WTC11 (cell line): Measurements from ENCODE around the gene EFNB3. TPM values are rescaled to one million over a fixed set of nuclear protein-coding genes. Genes with fewer than 3 reads are reported as not detected.

Experiments
- ATF1 ChIP-seq: sonication (generic); formaldehyde crosslinking; IDR thresholded peaks from 2 replicates; pipeline ENCODE4 v1.8.1; 2023; ENCODE audit warnings: mild to moderate bottlenecking, moderate library complexity, missing genetic modification reagents
- ATF2 ChIP-seq: sonication (generic); formaldehyde crosslinking; IDR thresholded peaks from 2 replicates; pipeline ENCODE4 v1.8.1; 2022; ENCODE audit warnings: low read depth, missing genetic modification reagents, borderline replicate concordance
- ATF3 ChIP-seq: sonication (generic); formaldehyde crosslinking; conservative IDR thresholded peaks from 2 replicates; pipeline ENCODE4 v1.8.1; 2022; ENCODE audit warnings: mild to moderate bottlenecking, missing genetic modification reagents
- CREM ChIP-seq: sonication (generic); formaldehyde crosslinking; IDR thresholded peaks from 2 replicates; pipeline ENCODE4 v1.8.1; 2022; ENCODE audit warnings: mild to moderate bottlenecking, missing genetic modification reagents, moderate library complexity
- E2F1 ChIP-seq: sonication (generic); formaldehyde crosslinking; IDR thresholded peaks from 2 replicates; pipeline ENCODE4 v1.8.0; 2022; ENCODE audit warnings: mild to moderate bottlenecking, missing genetic modification reagents
- E2F4 ChIP-seq: sonication (generic); formaldehyde crosslinking; IDR thresholded peaks from 2 replicates; pipeline ENCODE4 v1.8.1; 2022; ENCODE audit warnings: low read depth, mild to moderate bottlenecking, moderate library complexity, missing genetic modification reagents, borderline replicate concordance
- E2F5 ChIP-seq: sonication (generic); formaldehyde crosslinking; IDR thresholded peaks from 2 replicates; pipeline ENCODE4 v1.8.1; 2022; ENCODE audit warnings: mild to moderate bottlenecking, moderate library complexity, missing genetic modification reagents
- ESRRA ChIP-seq: sonication (generic); formaldehyde crosslinking; IDR thresholded peaks from 2 replicates; pipeline ENCODE4 v1.8.1; 2022; ENCODE audit warnings: mild to moderate bottlenecking, missing genetic modification reagents, borderline replicate concordance
- ETV6 ChIP-seq: sonication (generic); formaldehyde crosslinking; IDR thresholded peaks from 2 replicates; pipeline ENCODE4 v1.8.1; 2022; ENCODE audit warnings: mild to moderate bottlenecking, missing genetic modification reagents
- FOXJ3 ChIP-seq: sonication (generic); formaldehyde crosslinking; IDR thresholded peaks from 2 replicates; pipeline ENCODE4 v1.9.0; 2021; ENCODE audit warnings: missing genetic modification reagents, mild to moderate bottlenecking, borderline replicate concordance
- GABPB1 ChIP-seq: sonication (generic); formaldehyde crosslinking; IDR thresholded peaks from 2 replicates; pipeline ENCODE4 v1.8.1; 2023; ENCODE audit warnings: mild to moderate bottlenecking, missing genetic modification reagents
- IRF2 ChIP-seq: sonication (generic); formaldehyde crosslinking; IDR thresholded peaks from 2 replicates; pipeline ENCODE4 v1.8.0; 2022; ENCODE audit warnings: low read depth, missing genetic modification reagents, borderline replicate concordance
- JUN ChIP-seq: sonication (generic); formaldehyde crosslinking; IDR thresholded peaks from 2 replicates; pipeline ENCODE4 v1.8.0; 2023; ENCODE audit warnings: mild to moderate bottlenecking, missing genetic modification reagents
- NR3C1 ChIP-seq: sonication (generic); formaldehyde crosslinking; conservative IDR thresholded peaks from 2 replicates; pipeline ENCODE4 v1.8.1; 2023; ENCODE audit warnings: low read depth, mild to moderate bottlenecking, missing genetic modification reagents
- PRDM15 ChIP-seq: sonication (generic); formaldehyde crosslinking; IDR thresholded peaks from 2 replicates; pipeline ENCODE4 v1.8.0; 2022; ENCODE audit warnings: missing genetic modification reagents
- PRRX2 ChIP-seq: fragments of 250-450 bp; sonication (Bioruptor Pico); IDR thresholded peaks from 2 replicates; pipeline ENCODE4 v1.8.0; 2021; ENCODE audit warnings: mild to moderate bottlenecking
- RELA ChIP-seq: sonication (generic); formaldehyde crosslinking; IDR thresholded peaks from 2 replicates; pipeline ENCODE4 v1.8.1; 2022; ENCODE audit warnings: missing genetic modification reagents, mild to moderate bottlenecking, borderline replicate concordance
- TEAD1 ChIP-seq: sonication (generic); formaldehyde crosslinking; IDR thresholded peaks from 2 replicates; pipeline ENCODE4 v1.8.0; 2022; ENCODE audit warnings: mild to moderate bottlenecking, missing genetic modification reagents
- TEAD4 ChIP-seq: sonication (generic); formaldehyde crosslinking; IDR thresholded peaks from 2 replicates; pipeline ENCODE4 v1.8.0; 2022; ENCODE audit warnings: mild to moderate bottlenecking, missing genetic modification reagents
- ZBTB21 ChIP-seq: sonication (generic); formaldehyde crosslinking; IDR thresholded peaks from 2 replicates; pipeline ENCODE4 v1.8.1; 2023; ENCODE audit warnings: mild to moderate bottlenecking, missing genetic modification reagents, borderline replicate concordance
- ZBTB43 ChIP-seq: sonication (generic); formaldehyde crosslinking; IDR thresholded peaks from 2 replicates; pipeline ENCODE4 v1.8.1; 2023; ENCODE audit warnings: mild to moderate bottlenecking, missing genetic modification reagents
- ZNF263 ChIP-seq: sonication (generic); formaldehyde crosslinking; IDR thresholded peaks from 2 replicates; pipeline ENCODE4 v1.8.1; 2022; ENCODE audit warnings: low read depth, mild to moderate bottlenecking, moderate library complexity, missing genetic modification reagents
- ZNF416 ChIP-seq: fragments of 250-450 bp; sonication (Bioruptor Pico); IDR thresholded peaks from 2 replicates; pipeline ENCODE4 v1.9.0; 2021; ENCODE audit warnings: mild to moderate bottlenecking, inconsistent platforms
- ZNF425 ChIP-seq: fragments of 250-450 bp; sonication (Bioruptor Pico); conservative IDR thresholded peaks from 2 replicates; pipeline ENCODE4 v1.9.0; 2021; ENCODE audit warnings: mild to moderate bottlenecking
- ZSCAN18 ChIP-seq: fragments of 250-450 bp; sonication (Bioruptor Pico); IDR thresholded peaks from 2 replicates; pipeline ENCODE4 v2.1.2; 2022; ENCODE audit warnings: mild to moderate bottlenecking, moderate library complexity
- total RNA-seq: library from RNA; stranded (reverse); gene quantifications from 3 replicates; pipeline ENCODE4 v1.2.3, GENCODE V29; 2021

EFNB3 gene
- total RNA-seq, 1 experiment from 2014 or later = 14.7 TPM

- TF ChIP-seq ZNF425 (no peak), IRF2 (CRISPR knock-in tag) (no peak), ZSCAN18 (CRISPR knock-in tag) (no peak), FOXJ3 (CRISPR knock-in tag) (no peak; the same call in 1 of the 2 replicates), ZBTB21 (no peak), E2F4 (CRISPR knock-in tag) (no peak), E2F1 (CRISPR knock-in tag) (no peak), ZNF416 (CRISPR knock-in tag) (no peak; the same call in 1 of the 2 replicates), E2F5 (CRISPR knock-in tag) (no peak), TEAD1 (peak; percentile 65), RELA (CRISPR knock-in tag) (no peak), ATF3 (no peak), TEAD4 (CRISPR knock-in tag) (no peak), GABPB1 (CRISPR knock-in tag) (peak; percentile 34; the same call in 1 of the 2 replicates), ZNF263 (peak; percentile 65; the same call in 1 of the 2 replicates), ATF2 (CRISPR knock-in tag) (no peak), CREM (CRISPR knock-in tag) (no peak), ETV6 (CRISPR knock-in tag) (no peak), ZBTB43 (CRISPR knock-in tag) (no peak), NR3C1 (CRISPR knock-in tag) (no peak), ATF1 (no peak), PRDM15 (peak; percentile 75), PRRX2 (CRISPR knock-in tag) (no peak), ESRRA (CRISPR knock-in tag) (no peak), JUN (no peak)
These were observed 17.7 kb upstream of the EFNB3 start, which contains the start of gene TP53 (continued) for GRCh38 chr17:7687072-7687907.
